Measurements from ENCODE around the gene PHAX.
"Not testable (repeated sequence)": the region's sequence is repeated elsewhere in the genome, so short reads cannot be mapped to it uniquely, and the experiment has no call there.

The PHAX gene

GRCh38 chr5:126605525-126605924, 4.8 kb downstream of the PHAX start:
- no peak for DNase-seq

- no peak for DNase-seq
Observed at GRCh38 chr5:126610160-126610559, 9.4 kb downstream of the PHAX start.

GRCh38 chr5:126610616-126611015, 9.9 kb downstream of the PHAX start:
- DNase-seq, result no peak

GRCh38 chr5:126613941-126614592, 13.3 kb downstream of the PHAX start:
- no peak for DNase-seq

- no peak for DNase-seq
Observed at GRCh38 chr5:126615286-126615685, 14.5 kb downstream of the PHAX start.

GRCh38 chr5:126617603-126618002, 16.9 kb downstream of the PHAX start:
- DNase-seq, result not testable (repeated sequence)

GRCh38 chr5:126619781-126620180, 19.0 kb downstream of the PHAX start:
- no peak for DNase-seq

GRCh38 chr5:126624534-126624933, 23.8 kb downstream of the PHAX start:
- DNase-seq, result peak; percentile 69 to 82

GRCh38 chr5:126628102-126628501, 27.4 kb downstream of the PHAX start:
- DNase-seq, result no peak

- DNase-seq, result no peak
Observed at GRCh38 chr5:126631920-126632319, 31.2 kb downstream of the PHAX start.

- DNase-seq, result no peak
Observed at GRCh38 chr5:126633552-126633951, 32.8 kb downstream of the PHAX start.

GRCh38 chr5:126635585-126635984, 34.8 kb downstream of the PHAX start:
- no peak for DNase-seq

- no peak for DNase-seq
Observed at GRCh38 chr5:126636956-126637355, 36.2 kb downstream of the PHAX start.

- no peak for DNase-seq
Observed at GRCh38 chr5:126640866-126641265, 40.1 kb downstream of the PHAX start.

- DNase-seq, result no peak
Observed at GRCh38 chr5:126641387-126641786, 40.6 kb downstream of the PHAX start.

GRCh38 chr5:126645132-126645531, 44.4 kb downstream of the PHAX start:
- DNase-seq, result no peak

GRCh38 chr5:126647071-126647470, 46.3 kb downstream of the PHAX start:
- DNase-seq, result no peak

GRCh38 chr5:126648471-126648870, 47.7 kb downstream of the PHAX start:
- DNase-seq, result no peak

GRCh38 chr5:126649057-126649456, 48.3 kb downstream of the PHAX start:
- DNase-seq, result not testable (repeated sequence)

- DNase-seq, result not testable (repeated sequence)
Observed at GRCh38 chr5:126649709-126650108, 49.0 kb downstream of the PHAX start.

- no peak for DNase-seq
Observed at GRCh38 chr5:126650463-126650862, 49.7 kb downstream of the PHAX start.

GRCh38 chr5:126651013-126651577, 50.3 kb downstream of the PHAX start:
- DNase-seq, result no peak

GRCh38 chr5:126656401-126657007, 55.8 kb downstream of the PHAX start:
- DNase-seq, result peak in 1 of 2 experiments; percentile 58

GRCh38 chr5:126658561-126658960, 57.8 kb downstream of the PHAX start:
- DNase-seq, result no peak
